A673 (cell line): Measurements from ENCODE around the gene KIF5C. TPM values are rescaled to one million over a fixed set of nuclear protein-coding genes. Genes with fewer than 3 reads are reported as not detected.

ENCODE experiments used
- BruUV-seq: library from RNA; stranded (reverse); fragments of 400-500 nt; replicated peaks from 2 replicates; lab custom pipeline; 2021; lab: Mats Ljungman, UMichigan
- CTCF ChIA-PET: fragments of 300-600 bp; sonication (Branson Sonifier 250); formaldehyde crosslinking; loops from one replicate; lab custom pipeline; 2022; ENCODE audit warnings: antibody characterized with exemption; lab: Charles Lee
- POLR2A ChIA-PET: fragments of 300-600 bp; sonication (Branson Sonifier 250); formaldehyde crosslinking; loops from one replicate; lab custom pipeline; 2022; ENCODE audit warnings: antibody characterized with exemption; ENCODE audit not compliant: low non-redundant PET; lab: Charles Lee
- DNase-seq: peaks from one replicate; pipeline ENCODE4 v3.0.0-alpha.2; 2015; ENCODE audit warnings: low spot score
- H3K27ac ChIP-seq: fragments of 200-600 bp; sonication (generic); 2 replicates; pipeline ENCODE4 v1.5.1; 2016; ENCODE audit warnings: mixed run types, low read depth, mild to moderate bottlenecking, mixed read lengths, antibody characterized with exemption, low read length; ENCODE audit not compliant: poor library complexity, severe bottlenecking
- H3K27me3 ChIP-seq: fragments of 200-600 bp; sonication (generic); replicated peaks from 2 replicates; pipeline ENCODE4 v1.6.1; 2017; ENCODE audit warnings: mixed run types, low read depth, mild to moderate bottlenecking, mixed read lengths, antibody characterized with exemption, low read length; ENCODE audit not compliant: insufficient read depth, poor library complexity
- H3K36me3 ChIP-seq: fragments of 200-600 bp; sonication (generic); 2 replicates; pipeline ENCODE4 v1.6.1; 2016; ENCODE audit warnings: mixed run types, mild to moderate bottlenecking, mixed read lengths, antibody characterized with exemption, low read length; ENCODE audit not compliant: insufficient read depth, poor library complexity, severe bottlenecking
- H3K4me1 ChIP-seq: fragments of 200-600 bp; sonication (generic); 2 replicates; pipeline ENCODE4 v1.6.1; 2017; ENCODE audit warnings: mixed run types, mild to moderate bottlenecking, mixed read lengths, antibody characterized with exemption, low read length; ENCODE audit not compliant: insufficient read depth, poor library complexity, severe bottlenecking
- H3K4me3 ChIP-seq: fragments of 200-600 bp; sonication (generic); 2 replicates; pipeline ENCODE4 v1.5.1; 2016; ENCODE audit warnings: low read depth, mixed run types, mild to moderate bottlenecking, mixed read lengths, low read length; ENCODE audit not compliant: poor library complexity, severe bottlenecking
- H3K9me3 ChIP-seq: fragments of 200-600 bp; sonication (generic); 2 replicates; pipeline ENCODE4 v1.6.1; 2016; ENCODE audit warnings: mixed run types, low read depth, mild to moderate bottlenecking, mixed read lengths, antibody characterized with exemption, low read length; ENCODE audit not compliant: poor library complexity, severe bottlenecking
- EZH2 ChIP-seq: fragments of 200-600 bp; sonication (generic); IDR thresholded peaks from 2 replicates; pipeline ENCODE4 v1.6.1; 2017; ENCODE audit warnings: borderline replicate concordance, low read depth, mild to moderate bottlenecking, mixed read lengths, antibody characterized with exemption, low read length; ENCODE audit not compliant: poor library complexity, severe bottlenecking
- intact Hi-C: fragments of 100-400 bp; cut with micrococcal nuclease; formaldehyde crosslinking; loops from one replicate; pipeline ENCODE4 v1.10.0; 2022; ENCODE audit not compliant: unreplicated experiment
- total RNA-seq: library from RNA; stranded (reverse); gene quantifications from 2 replicates; pipeline ENCODE4 v1.2.3, GENCODE V29; 2021
- TF ChIP-seq, protein P1 (sequence below): fragments of 300-800, 200-600 bp; sonication (generic); conservative IDR thresholded peaks from 2 replicates; pipeline ENCODE4 v1.5.1; 2017; ENCODE audit warnings: low read depth, mild to moderate bottlenecking, antibody characterized with exemption, low read length, moderate library complexity, mixed read lengths

The KIF5C gene
- total RNA-seq, 1 experiment from 2014 or later: 0.58 TPM

DNA sequence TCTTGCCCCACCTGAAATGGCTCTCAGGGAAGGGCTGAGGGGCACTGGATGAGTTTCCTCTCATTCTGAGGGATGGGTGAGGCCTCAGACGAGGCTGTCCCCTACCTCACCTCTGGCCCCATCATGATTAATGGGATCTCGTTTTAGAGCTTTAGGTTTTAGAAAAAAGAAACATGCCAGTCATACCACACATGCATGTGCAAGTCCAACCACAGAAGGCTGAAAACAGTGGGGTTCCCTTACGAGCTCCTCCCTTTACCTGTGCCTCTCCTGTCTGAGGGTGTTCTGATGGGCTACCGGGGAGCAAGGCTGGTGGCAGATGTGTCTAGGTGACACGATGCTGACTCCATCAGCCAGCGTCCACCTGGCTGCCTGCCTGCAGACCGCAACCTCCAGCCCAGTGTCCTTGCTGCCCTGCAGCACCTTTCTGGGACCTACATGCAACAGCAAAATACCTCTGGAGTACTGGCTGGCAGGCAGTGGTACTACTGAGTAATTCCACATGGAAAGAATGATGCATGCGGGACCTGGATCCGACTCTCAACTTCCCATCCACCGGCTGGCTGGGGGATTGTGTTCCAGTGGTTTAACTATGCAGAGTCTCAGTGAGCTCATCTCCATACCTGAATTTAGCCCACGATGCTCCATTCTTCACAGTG is 154.4 kb downstream of the KIF5C start:
- Histone ChIP-seq H3K4me3 (no peak overlapping the region), H3K27me3 (peaks cover 6% of the 10 kb centered on the region), H3K4me1 (no peaks in the 10 kb centered on the region), H3K27ac (no peak overlapping the region), H3K36me3 (no peaks in the 10 kb centered on the region), H3K9me3 (no peaks in the 10 kb centered on the region)
- ChIA-PET POLR2A (no interaction called here), CTCF (no interaction called here)
- intact Hi-C loops: no loop called here
- no peak for TF ChIP-seq EZH2
- TF ChIP-seq, protein P1, sequence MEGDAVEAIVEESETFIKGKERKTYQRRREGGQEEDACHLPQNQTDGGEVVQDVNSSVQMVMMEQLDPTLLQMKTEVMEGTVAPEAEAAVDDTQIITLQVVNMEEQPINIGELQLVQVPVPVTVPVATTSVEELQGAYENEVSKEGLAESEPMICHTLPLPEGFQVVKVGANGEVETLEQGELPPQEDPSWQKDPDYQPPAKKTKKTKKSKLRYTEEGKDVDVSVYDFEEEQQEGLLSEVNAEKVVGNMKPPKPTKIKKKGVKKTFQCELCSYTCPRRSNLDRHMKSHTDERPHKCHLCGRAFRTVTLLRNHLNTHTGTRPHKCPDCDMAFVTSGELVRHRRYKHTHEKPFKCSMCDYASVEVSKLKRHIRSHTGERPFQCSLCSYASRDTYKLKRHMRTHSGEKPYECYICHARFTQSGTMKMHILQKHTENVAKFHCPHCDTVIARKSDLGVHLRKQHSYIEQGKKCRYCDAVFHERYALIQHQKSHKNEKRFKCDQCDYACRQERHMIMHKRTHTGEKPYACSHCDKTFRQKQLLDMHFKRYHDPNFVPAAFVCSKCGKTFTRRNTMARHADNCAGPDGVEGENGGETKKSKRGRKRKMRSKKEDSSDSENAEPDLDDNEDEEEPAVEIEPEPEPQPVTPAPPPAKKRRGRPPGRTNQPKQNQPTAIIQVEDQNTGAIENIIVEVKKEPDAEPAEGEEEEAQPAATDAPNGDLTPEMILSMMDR: no peak
- DNase-seq: no peak
- BruUV-seq: no TSS peak

DNA sequence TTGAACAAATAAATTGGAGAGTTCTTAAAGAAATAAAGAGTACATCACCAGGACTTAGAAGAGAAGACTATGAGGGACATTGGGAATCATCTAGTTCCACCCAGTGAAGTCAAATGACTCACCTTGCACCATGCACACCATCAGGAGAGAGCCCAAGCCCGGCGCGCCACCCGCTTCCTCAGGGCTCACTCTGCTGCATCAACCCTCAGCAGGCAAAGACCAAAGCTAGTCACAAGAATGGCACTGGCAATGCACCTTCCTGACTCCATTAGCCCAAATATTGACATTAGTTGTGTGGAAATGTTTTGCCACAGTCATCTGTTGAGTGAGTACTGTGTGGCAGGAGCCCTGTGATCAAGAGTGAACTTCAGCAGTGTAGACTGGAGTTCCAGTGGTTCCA is 156.4 kb downstream of the KIF5C start:
- no TSS peak for BruUV-seq
- H3K27ac ChIP-seq: no peak overlapping the region
- CTCF ChIA-PET: no interaction called here
- no peak overlapping the region for H3K4me3 ChIP-seq
- no peaks in the 10 kb centered on the region for H3K4me1 ChIP-seq
- no peak for TF ChIP-seq EZH2
- POLR2A ChIA-PET: no interaction called here
- DNase-seq: no peak
- intact Hi-C loops: no loop called here
- H3K36me3 ChIP-seq: no peaks in the 10 kb centered on the region
- H3K27me3 ChIP-seq: peaks cover 6% of the 10 kb centered on the region
- no peaks in the 10 kb centered on the region for H3K9me3 ChIP-seq

DNA sequence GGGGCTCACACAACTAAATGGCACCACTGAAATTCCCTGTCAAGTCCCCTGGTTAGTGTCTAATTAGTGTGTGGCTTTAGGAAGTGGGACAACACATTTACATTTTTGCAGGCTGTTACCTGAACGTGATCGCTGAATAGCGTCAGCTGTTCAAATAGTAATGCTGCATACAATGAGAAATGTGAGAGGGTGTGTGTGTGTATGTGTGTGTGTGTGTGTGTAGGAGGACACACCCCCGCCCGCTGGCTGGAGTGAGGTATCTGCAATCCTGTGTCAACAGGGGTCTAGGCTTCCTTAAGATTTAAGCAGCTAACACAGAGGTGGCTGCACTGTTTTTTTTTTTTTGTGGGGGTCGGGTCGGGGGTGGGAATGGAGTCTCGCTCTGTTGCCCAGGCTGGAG is 158.7 kb downstream of the KIF5C start:
- no TSS peak for BruUV-seq
- TF ChIP-seq, protein P1: no peak
- no peak for TF ChIP-seq EZH2
- H3K4me1 ChIP-seq: no peaks in the 10 kb centered on the region
- no peak for DNase-seq
- ChIA-PET POLR2A (no interaction called here), CTCF (interaction anchor here (0.7 kb wide), 1 partner anchor 190 kb away, joined by 4 read pairs; no protein-coding TSS in a partner anchor)
- no peaks in the 10 kb centered on the region for H3K36me3 ChIP-seq
- no peak overlapping the region for H3K27ac ChIP-seq
- peaks cover 16% of the 10 kb centered on the region for H3K27me3 ChIP-seq
- no peaks in the 10 kb centered on the region for H3K9me3 ChIP-seq
- H3K4me3 ChIP-seq: no peak overlapping the region
- intact Hi-C loops: no loop called here

DNA sequence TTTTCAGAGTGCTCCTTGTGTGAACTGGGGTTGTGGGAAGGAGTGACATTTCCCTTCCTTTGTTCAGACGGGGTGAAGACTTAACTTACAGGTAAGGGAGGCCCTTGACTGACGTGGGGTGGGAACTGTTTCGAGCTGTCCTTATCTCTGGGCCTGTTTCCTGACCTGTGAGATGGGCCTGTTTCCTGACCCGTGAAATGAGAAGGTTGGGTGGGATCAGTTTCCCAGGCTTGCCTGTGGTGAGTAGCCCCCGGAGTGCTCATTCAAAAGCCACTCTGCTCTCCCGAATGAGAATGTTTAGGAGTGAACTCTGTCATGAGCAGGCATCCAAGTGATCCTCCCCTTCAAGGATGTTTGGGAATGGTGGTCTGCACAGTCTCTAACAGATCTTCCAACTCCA is 159.4 kb downstream of the KIF5C start:
- ChIA-PET CTCF (interaction anchor here (0.7 kb wide), 1 partner anchor 190 kb away, joined by 4 read pairs; no protein-coding TSS in a partner anchor), POLR2A (no interaction called here)
- no peak overlapping the region for H3K27ac ChIP-seq
- H3K4me1 ChIP-seq: no peaks in the 10 kb centered on the region
- H3K4me3 ChIP-seq: no peak overlapping the region
- DNase-seq: no peak
- H3K36me3 ChIP-seq: no peaks in the 10 kb centered on the region
- peaks cover 22% of the 10 kb centered on the region for H3K27me3 ChIP-seq
- intact Hi-C loops: no loop called here
- no peaks in the 10 kb centered on the region for H3K9me3 ChIP-seq
- no TSS peak for BruUV-seq
- TF ChIP-seq EZH2: no peak
- TF ChIP-seq, protein P1: no peak
